HepG2 (cell line): ENCODE data around the gene PPA1. TPM values are rescaled to one million over a fixed set of nuclear protein-coding genes. Genes with fewer than 3 reads are reported as not detected.

ENCODE experiments used
- CBX5 ChIP-seq: sonication (generic); formaldehyde crosslinking; IDR thresholded peaks from 2 replicates; pipeline ENCODE4 v1.4.0; 2020; ENCODE audit warnings: missing genetic modification reagents, borderline replicate concordance
- CEBPZ ChIP-seq: IDR thresholded peaks from 2 replicates; pipeline ENCODE4 v1.6.1; 2012; ENCODE audit warnings: low read length, improper control_type of control experiment
- GMEB2 ChIP-seq: IDR thresholded peaks from 2 replicates; pipeline ENCODE4 v1.6.1; 2016; ENCODE audit warnings: missing biosample characterization, missing genetic modification reagents, low read depth
- KAT7 ChIP-seq: IDR thresholded peaks from 2 replicates; pipeline ENCODE4 v1.6.1; 2018; ENCODE audit warnings: borderline replicate concordance, missing compliant biosample characterization
- POGK ChIP-seq: sonication (generic); formaldehyde crosslinking; conservative IDR thresholded peaks from 2 replicates; pipeline ENCODE4 v1.8.0; 2022; ENCODE audit warnings: mild to moderate bottlenecking, moderate library complexity, missing genetic modification reagents
- RAD51 ChIP-seq: fragments of 450-650 bp; IDR thresholded peaks from 2 replicates; pipeline ENCODE4 v1.6.1; 2016; ENCODE audit warnings: borderline replicate concordance
- RBM22 ChIP-seq: fragments of 200-400 bp; formaldehyde crosslinking; optimal IDR thresholded peaks from 2 replicates; pipeline ENCODE3; 2017; ENCODE audit warnings: mild to moderate bottlenecking, low read length, moderate library complexity
- ZNF124 ChIP-seq: sonication (generic); formaldehyde crosslinking; IDR thresholded peaks from 2 replicates; pipeline ENCODE4 v1.4.0; 2020; ENCODE audit warnings: missing genetic modification reagents
- ZNF263 ChIP-seq: sonication (generic); formaldehyde crosslinking; IDR thresholded peaks from 2 replicates; pipeline ENCODE4 v1.4.0; 2020; ENCODE audit warnings: missing genetic modification reagents
- ZNF407 ChIP-seq: sonication (generic); formaldehyde crosslinking; IDR thresholded peaks from one replicate; pipeline ENCODE4 v1.5.1; 2020; ENCODE audit warnings: mild to moderate bottlenecking, missing genetic modification reagents; ENCODE audit errors: not compliant biosample characterization
- ZNF564 ChIP-seq: sonication (generic); formaldehyde crosslinking; IDR thresholded peaks from 2 replicates; pipeline ENCODE4 v1.8.1; 2023; ENCODE audit warnings: mild to moderate bottlenecking, missing genetic modification reagents
- ZNF709 ChIP-seq: sonication (generic); formaldehyde crosslinking; IDR thresholded peaks from 2 replicates; pipeline ENCODE4 v1.5.0; 2020; ENCODE audit warnings: mild to moderate bottlenecking, missing genetic modification reagents
- ZNF816 ChIP-seq: sonication (generic); formaldehyde crosslinking; IDR thresholded peaks from 2 replicates; pipeline ENCODE4 v1.8.0; 2022; ENCODE audit warnings: missing genetic modification reagents, mild to moderate bottlenecking, borderline replicate concordance
- polyA plus RNA-seq, 8 experiments: library from polyadenylated mRNA; depleted of rRNA in 3 of 8; stranded (reverse) in 7 of 8; unstranded in 1 of 8; fragments of >200 nt; fragmentation: Illumina TruSeq in 4 of 8; extraction: Trizol in 4 of 8; gene quantifications; 2 replicates each; pipeline versions ENCODE4 v1.2.1 to v1.2.3, GENCODE V29; 2011 to 2016; ENCODE audit warnings: low read depth in 4 of 8, missing spikeins in 1 of 8, mixed read lengths in 1 of 8; ENCODE audit not compliant: insufficient read depth in 1 of 8
- total RNA-seq, 5 experiments: library from RNA; depleted of rRNA; stranded (reverse); fragments of >200 nt; fragmentation: Illumina TruSeq; extraction: Trizol; gene quantifications; 2 replicates each; pipeline ENCODE4 v1.2.3, GENCODE V29; 2016; ENCODE audit warnings: low read depth in 1 of 5

The PPA1 gene
- total and polyA plus RNA-seq, 2 of the 13 experiments (the other 11 are each of a cell fraction or from before 2014, with no cell fraction given) = 136 to 250 TPM

- peak; percentile 58; the same call in 1 of the 2 replicates for TF ChIP-seq POGK (CRISPR knock-in tag)
- no peak for TF ChIP-seq ZNF816
- peak; percentile 55; the same call in 1 of the 2 replicates for TF ChIP-seq ZNF709 (CRISPR knock-in tag)
- no peak for TF ChIP-seq RAD51
- TF ChIP-seq KAT7 (CRISPR knock-in tag) = peak; percentile 64; the same call in 1 of the 2 replicates
- 0 out of 2 replicates have a peak, but pooled peaks have one; percentile 16 for TF ChIP-seq ZNF263 (CRISPR knock-in tag)
- TF ChIP-seq ZNF407 = no peak
- TF ChIP-seq CEBPZ = no peak
- peak; percentile 21; the same call in 1 of the 2 replicates for TF ChIP-seq ZNF124 (CRISPR knock-in tag)
- peak; percentile 85; the same call in 1 of the 2 replicates for TF ChIP-seq ZNF564
- TF ChIP-seq CBX5 (CRISPR knock-in tag) = peak; percentile 31; the same call in 1 of the 2 replicates
- TF ChIP-seq GMEB2 (CRISPR knock-in tag) = no peak
- no peak for TF ChIP-seq RBM22
Measured at GRCh38 chr10:70233109-70233938, at the start of gene PPA1 (continued).
